ENCODE results near the gene TRIM10. TPM values are rescaled to one million over a fixed set of nuclear protein-coding genes. Genes with fewer than 3 reads are reported as not detected.

TRIM10 gene
- total RNA-seq, 1 donor from 2014 or later = not detected

DNA sequence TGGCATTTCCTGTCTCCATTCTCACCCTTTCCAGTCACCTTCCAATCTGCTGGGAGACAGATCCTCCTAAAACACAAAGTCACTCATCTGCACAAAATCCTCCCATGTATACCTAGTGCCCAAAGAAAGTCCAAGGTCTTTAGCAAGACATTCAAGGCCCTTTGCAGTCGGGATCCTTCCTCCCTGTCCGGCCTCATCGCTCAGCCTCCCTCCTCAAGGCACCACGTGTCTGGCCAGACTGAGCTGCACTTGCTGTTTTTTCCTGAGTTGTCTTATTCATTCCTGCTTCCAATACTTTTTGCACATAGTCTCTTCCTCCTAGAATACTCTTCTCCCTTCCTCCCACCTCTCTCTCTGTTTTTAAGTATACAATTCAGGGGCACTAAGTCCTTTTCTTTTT, 3.7 kb upstream of the TRIM10 start:
- intact Hi-C loops (cut with micrococcal nuclease) = no loop called here
- ATAC-seq (ENCODE audit: low read depth) (no peak), DNase-seq (no peak)
- Mint-ChIP-seq H3K27ac (no peak overlapping the region), H3K9me3 (peaks cover 2% of the 10 kb centered on the region), H3K27me3 (peaks cover 29% of the 10 kb centered on the region), H3K36me3 (ENCODE audit: low read depth) (no peaks in the 10 kb centered on the region), H3K4me3 (no peak overlapping the region), H3K4me1 (no peaks in the 10 kb centered on the region)
- POLR2A ChIA-PET = no interaction called here
- CTCF ChIA-PET = no interaction called here
- TF ChIP-seq, protein P1, sequence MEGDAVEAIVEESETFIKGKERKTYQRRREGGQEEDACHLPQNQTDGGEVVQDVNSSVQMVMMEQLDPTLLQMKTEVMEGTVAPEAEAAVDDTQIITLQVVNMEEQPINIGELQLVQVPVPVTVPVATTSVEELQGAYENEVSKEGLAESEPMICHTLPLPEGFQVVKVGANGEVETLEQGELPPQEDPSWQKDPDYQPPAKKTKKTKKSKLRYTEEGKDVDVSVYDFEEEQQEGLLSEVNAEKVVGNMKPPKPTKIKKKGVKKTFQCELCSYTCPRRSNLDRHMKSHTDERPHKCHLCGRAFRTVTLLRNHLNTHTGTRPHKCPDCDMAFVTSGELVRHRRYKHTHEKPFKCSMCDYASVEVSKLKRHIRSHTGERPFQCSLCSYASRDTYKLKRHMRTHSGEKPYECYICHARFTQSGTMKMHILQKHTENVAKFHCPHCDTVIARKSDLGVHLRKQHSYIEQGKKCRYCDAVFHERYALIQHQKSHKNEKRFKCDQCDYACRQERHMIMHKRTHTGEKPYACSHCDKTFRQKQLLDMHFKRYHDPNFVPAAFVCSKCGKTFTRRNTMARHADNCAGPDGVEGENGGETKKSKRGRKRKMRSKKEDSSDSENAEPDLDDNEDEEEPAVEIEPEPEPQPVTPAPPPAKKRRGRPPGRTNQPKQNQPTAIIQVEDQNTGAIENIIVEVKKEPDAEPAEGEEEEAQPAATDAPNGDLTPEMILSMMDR (IDR thresholded peaks at IDR 0.05) = no peak

DNA sequence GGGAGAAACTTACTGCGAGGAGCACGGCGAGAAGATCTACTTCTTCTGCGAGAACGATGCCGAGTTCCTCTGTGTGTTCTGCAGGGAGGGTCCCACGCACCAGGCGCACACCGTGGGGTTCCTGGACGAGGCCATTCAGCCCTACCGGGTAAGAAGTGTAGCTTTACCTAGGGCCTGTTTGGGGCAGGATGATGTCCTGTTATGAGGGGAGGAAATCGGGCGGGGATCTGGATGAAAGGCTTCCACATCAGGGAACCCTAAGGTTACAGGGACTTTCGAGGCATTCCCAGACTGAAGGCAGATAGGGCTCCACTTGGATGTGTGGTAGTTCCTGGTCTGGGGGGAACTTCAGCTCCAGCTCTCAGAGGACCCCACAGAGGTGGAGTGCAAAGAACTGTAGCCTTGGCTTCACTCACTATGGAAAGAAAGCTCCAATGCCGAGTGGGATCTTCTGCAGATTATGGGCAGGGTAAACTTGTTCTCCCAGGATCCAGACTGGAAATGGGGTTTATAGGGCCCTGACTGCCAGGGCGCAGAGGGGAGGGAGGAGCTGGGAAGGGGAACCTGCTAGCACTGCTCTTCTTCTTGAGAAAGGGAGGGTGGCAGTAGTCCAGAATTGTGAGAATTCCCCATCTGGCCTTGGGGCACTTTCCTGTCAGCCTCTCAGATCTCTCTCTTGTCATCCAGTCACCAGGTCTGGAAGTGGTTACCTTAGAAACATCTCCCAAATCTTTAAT, 3.1 kb upstream of the TRIM10 start:
- CTCF ChIA-PET = no interaction called here
- no peak overlapping the region for H3K4me3 Mint-ChIP-seq

DNA sequence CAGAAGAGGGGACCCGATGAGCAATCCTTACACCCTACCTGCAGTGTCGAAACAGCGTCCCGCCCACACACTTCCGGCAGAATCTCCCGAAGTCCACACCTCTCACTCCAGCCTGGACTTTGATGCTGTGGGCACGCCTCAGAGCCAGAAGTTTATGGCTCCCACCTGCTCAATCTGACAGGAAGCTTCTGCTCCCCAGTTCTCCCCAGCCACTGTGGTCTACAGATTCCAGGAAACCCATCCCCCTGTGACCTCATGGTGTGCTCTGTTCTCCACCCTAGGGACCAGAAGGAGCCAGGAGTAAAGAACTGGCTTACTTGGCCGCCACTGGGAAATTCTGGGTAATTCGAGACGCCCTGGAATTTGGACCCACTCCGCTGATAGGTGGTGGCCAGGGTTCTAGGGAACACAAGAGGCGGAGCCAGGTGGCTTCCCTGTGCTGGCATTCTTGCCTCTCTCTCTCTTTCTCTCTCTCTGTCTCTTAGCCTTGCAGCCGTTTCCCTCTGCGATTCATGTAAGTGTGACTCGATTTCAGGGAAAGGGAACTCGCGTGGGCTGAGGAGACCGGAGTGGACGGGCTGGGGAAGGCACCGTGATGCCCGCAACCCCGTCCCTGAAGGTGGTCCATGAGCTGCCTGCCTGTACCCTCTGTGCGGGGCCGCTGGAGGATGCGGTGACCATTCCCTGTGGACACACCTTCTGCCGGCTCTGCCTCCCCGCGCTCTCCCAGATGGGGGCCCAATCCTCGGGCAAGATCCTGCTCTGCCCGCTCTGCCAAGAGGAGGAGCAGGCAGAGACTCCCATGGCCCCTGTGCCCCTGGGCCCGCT, 2.3 kb upstream of the TRIM10 start, which contains the start of gene TRIM15:
Gene TRIM15 (plus strand): TSS at position 457 of the 828 bp plus-strand sequence. CDS start 139 bp downstream, at position 596.
- TF ChIP-seq, protein P1 (IDR thresholded peaks at IDR 0.05) = no peak
- ChIA-PET POLR2A (no interaction called here), CTCF (no interaction called here)
- Mint-ChIP-seq H3K27ac (no peak within 1 kb of the TSS), H3K27me3 (peaks cover 22% of the 10 kb centered on the region), H3K9me3 (peaks cover 2% of the 10 kb centered on the region), H3K36me3 (ENCODE audit: low read depth) (no peaks in the 10 kb centered on the region), H3K4me3 (no peak within 1 kb of the TSS), H3K4me1 (no peaks in the 10 kb centered on the region)
- ATAC-seq (ENCODE audit: low read depth) (no peak), DNase-seq (no peak)
- intact Hi-C loops (cut with micrococcal nuclease) = no loop called here

More for the DNA sequence above, 3.1 kb upstream of the TRIM10 start:
- POLR2A ChIA-PET = no interaction called here
- Mint-ChIP-seq H3K27ac (no peak overlapping the region), H3K27me3 (peaks cover 28% of the 10 kb centered on the region), H3K36me3 (ENCODE audit: low read depth) (no peaks in the 10 kb centered on the region), H3K9me3 (peaks cover 2% of the 10 kb centered on the region), H3K4me1 (no peaks in the 10 kb centered on the region)
- intact Hi-C loops (cut with micrococcal nuclease) = no loop called here
- TF ChIP-seq, protein P1 (IDR thresholded peaks at IDR 0.05) = no peak
- ATAC-seq (ENCODE audit: low read depth) = no peak
- DNase-seq = no peak

DNA sequence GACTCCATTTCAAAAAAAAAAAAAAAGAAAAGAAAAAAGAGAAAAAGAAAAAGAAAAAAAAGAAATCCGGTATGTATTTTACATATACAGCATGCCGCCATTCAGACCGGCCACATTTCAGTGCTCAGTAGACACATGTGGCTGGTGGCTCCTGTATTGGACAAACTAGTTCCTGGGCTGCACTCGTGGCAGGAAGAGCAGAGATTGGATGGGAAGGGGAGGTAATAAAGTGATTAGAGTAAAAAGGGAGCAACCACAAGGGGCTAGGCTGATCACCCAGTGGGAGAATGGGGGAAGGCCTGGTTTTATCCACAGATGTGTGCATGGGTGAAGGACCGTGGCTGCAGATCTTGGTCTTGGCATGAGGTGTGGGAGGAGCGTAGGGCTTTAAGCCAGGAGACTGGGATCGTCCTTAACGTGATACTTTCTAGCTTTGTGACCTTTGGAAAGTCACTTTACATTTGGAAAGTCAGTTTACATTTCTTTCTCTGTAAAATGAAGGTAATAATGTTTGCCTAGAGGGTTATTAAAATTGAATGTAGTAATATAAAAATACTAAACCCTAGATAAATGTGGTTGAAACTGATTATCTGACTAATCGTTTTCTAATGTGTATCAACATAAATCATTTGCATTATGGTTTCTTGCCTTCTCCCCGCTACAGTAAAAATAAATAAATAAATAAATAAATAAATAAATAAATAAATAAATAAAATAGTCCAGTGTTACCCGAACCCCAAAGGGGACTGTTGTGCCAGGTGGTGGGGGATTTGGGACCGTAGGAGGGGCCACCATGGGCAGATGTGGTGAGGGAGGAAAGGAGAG, 1.5 kb upstream of the TRIM10 start:
- Mint-ChIP-seq H3K36me3 (ENCODE audit: low read depth) (no peaks in the 10 kb centered on the region), H3K4me1 (no peaks in the 10 kb centered on the region), H3K27me3 (peaks cover 16% of the 10 kb centered on the region), H3K27ac (no peak overlapping the region), H3K4me3 (no peak overlapping the region), H3K9me3 (peaks cover 2% of the 10 kb centered on the region)
- TF ChIP-seq, protein P1 (IDR thresholded peaks at IDR 0.05) = no peak
- ChIA-PET CTCF (no interaction called here), POLR2A (interaction anchor here (0.7 kb wide), 1 partner anchor 116 kb away, joined by 4 read pairs; no protein-coding TSS in a partner anchor)
- intact Hi-C loops (cut with micrococcal nuclease) = no loop called here
- no peak for DNase-seq
- no peak for ATAC-seq (ENCODE audit: low read depth)

Measured in activated B cell treated with CpG ODN at 0.5 μM for 24 hours (primary cell).